ENCODE results near the gene CD82.
A peak's percentile ranks its signal among the peaks of the same experiment; 100 is the strongest.
"Not testable (repeated sequence)": the region's sequence is repeated elsewhere in the genome, so short reads cannot be mapped to it uniquely, and the experiment has no call there.

Gene CD82

DNA sequence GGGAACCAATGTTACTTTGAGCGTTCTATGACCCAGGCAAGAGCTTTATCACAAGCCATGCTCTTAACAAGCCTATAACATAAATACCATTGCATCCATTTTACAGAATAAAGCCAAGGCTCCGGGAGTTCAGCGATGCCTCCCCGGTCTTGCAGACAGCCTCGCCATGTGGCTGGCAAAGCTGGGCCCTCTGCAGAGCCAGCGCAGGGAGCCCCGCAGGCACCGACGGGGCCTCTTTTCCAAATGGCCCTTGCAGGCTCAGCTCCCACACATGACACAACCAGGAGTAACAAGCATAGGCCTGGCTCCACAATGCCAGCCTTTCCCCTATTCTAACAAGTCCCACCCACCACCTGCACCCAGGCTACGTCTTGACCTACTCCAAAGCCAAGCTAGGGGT, 89.1 kb downstream of the CD82 start:
- no peak for DNase-seq (ENCODE audit: low read depth)
- TF ChIP-seq, protein P1, sequence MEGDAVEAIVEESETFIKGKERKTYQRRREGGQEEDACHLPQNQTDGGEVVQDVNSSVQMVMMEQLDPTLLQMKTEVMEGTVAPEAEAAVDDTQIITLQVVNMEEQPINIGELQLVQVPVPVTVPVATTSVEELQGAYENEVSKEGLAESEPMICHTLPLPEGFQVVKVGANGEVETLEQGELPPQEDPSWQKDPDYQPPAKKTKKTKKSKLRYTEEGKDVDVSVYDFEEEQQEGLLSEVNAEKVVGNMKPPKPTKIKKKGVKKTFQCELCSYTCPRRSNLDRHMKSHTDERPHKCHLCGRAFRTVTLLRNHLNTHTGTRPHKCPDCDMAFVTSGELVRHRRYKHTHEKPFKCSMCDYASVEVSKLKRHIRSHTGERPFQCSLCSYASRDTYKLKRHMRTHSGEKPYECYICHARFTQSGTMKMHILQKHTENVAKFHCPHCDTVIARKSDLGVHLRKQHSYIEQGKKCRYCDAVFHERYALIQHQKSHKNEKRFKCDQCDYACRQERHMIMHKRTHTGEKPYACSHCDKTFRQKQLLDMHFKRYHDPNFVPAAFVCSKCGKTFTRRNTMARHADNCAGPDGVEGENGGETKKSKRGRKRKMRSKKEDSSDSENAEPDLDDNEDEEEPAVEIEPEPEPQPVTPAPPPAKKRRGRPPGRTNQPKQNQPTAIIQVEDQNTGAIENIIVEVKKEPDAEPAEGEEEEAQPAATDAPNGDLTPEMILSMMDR (IDR thresholded peaks at IDR 0.05; ENCODE audit: insufficient read depth, low read depth, low read length, missing control alignments), result no peak
- no peak overlapping the region for H3K4me3 ChIP-seq (ENCODE audit: low read depth, low read length)

DNA sequence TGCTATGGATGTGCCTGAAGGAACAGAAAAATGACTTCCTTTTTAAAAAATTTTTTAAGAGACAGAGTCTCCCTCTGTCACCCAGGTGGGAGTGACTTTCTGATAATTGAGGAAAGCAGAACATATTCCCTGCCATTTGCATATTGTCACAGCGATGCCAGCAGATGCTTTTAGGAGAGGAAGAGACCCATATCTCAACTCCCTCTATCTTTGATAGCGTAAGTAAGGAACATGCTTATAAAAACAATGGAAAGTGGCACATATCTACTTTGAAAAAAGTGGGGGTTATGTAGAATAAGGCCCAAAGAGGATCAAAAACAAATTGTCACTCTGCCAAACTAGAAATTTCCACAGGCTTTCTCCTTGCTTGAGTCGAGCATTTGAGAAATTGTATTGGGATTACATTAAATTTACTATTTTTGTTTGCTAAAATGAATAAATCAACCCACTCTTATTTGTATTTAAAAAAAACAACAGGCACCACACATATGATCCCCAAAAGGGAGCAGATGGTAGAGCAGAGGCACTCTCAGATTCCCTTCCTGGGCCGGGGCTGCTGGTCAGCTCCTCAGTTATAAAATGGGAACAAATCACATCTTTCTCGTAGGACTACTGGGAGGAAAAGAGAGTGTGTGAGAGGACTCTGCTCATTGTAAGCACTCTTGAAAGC, 92.5 kb downstream of the CD82 start:
- DNase-seq (ENCODE audit: low read depth), result no peak
- no peak overlapping the region for H3K4me3 ChIP-seq (ENCODE audit: low read depth, low read length)
- TF ChIP-seq, protein P1 (IDR thresholded peaks at IDR 0.05; ENCODE audit: insufficient read depth, low read depth, low read length, missing control alignments), result no peak

DNA sequence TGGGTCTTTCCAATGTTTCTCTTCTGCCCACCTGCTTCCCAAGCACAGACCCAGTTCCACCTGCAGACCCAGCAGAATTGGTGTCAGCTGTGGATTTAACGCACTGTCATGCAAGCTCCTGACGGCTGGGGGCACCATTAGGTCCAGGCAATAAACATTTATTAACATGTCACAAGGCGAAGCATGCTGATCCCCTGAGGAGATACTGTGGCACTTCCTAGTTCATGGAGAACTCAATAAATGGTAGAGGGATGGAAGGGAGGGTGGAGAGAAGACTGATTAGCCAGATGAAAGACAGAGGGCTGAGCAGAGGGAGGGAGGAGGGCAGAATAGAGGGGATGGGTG, 93.0 kb downstream of the CD82 start:
- DNase-seq (ENCODE audit: low read depth), result peak; percentile 32
- H3K4me3 ChIP-seq (ENCODE audit: low read depth, low read length), result no peak overlapping the region
- TF ChIP-seq, protein P1 (IDR thresholded peaks at IDR 0.05; ENCODE audit: insufficient read depth, low read depth, low read length, missing control alignments), result peak; percentile 37

DNA sequence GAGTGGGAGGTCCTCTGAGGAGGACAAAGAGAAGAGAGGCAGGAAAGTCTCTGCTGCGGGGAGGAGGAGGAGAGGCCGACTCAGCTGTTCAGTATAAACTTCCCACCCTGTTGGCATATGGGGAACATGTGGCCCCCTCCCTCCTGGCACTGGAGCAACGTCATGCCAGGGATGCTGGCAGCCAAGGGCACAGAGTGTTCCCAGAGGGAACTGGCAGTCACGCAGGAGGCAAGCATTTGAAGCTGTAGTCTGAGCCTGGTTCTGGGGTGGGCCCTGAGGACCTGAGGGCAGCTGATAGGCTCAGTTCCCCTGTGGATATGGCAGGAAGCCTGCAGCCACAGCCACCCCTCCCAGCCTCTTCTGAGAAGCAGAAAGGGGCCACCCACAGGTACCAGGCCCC, 94.2 kb downstream of the CD82 start:
- TF ChIP-seq, protein P1 (IDR thresholded peaks at IDR 0.05; ENCODE audit: insufficient read depth, low read depth, low read length, missing control alignments), result no peak
- no peak for DNase-seq (ENCODE audit: low read depth)
- H3K4me3 ChIP-seq (ENCODE audit: low read depth, low read length), result no peak overlapping the region

DNA sequence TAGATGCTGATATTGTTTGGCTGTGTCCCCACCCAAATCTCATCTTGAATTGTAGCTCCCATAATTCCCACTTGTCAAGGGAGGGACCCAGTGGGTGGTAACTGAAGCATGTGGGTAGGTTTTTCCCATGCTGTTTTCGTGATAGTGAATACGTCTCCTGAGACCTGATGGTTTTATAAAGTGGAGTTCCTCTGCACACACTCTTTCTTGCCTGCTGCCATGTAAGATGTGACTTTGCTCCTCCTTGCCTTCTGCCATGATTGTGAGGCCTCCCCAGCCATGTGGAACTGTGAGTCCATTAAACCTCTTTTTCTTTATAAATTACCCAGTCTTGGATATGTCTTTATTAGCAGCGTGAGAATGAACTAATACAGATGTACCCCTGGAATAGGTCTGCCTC, 95.1 kb downstream of the CD82 start:
- DNase-seq (ENCODE audit: low read depth); H3K4me3 ChIP-seq (ENCODE audit: low read depth, low read length): not testable (repeated sequence)

DNA sequence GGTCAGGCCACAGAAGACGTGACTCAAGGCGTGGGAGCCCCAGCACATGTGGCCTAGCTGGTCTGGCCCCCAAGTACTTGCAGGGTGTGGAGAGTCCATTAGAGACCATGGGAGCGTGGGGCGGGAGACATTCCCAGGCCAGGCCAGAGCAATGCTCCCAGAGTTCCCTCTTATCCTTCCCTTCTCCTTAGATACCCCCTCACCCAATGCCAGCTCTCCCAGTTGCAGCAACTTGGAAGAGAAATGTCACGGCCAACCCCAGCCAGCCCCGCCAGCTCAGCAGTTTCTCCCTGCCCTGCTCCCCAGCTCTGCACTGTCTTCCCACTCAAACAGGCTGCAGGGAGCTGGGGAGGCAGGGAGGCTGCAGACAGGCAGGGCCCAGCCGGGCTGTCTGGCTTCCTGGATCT, 95.9 kb downstream of the CD82 start:
- TF ChIP-seq, protein P1 (IDR thresholded peaks at IDR 0.05; ENCODE audit: insufficient read depth, low read depth, low read length, missing control alignments), result no peak
- no peak overlapping the region for H3K4me3 ChIP-seq (ENCODE audit: low read depth, low read length)
- no peak for DNase-seq (ENCODE audit: low read depth)

All from GM12865 (cell line).